Osteoblast (primary cell): ENCODE results near the gene FOSL2. TPM values are rescaled to one million over a fixed set of nuclear protein-coding genes. Genes with fewer than 3 reads are reported as not detected.

Experiments
- DNase-seq: peaks from one replicate; pipeline ENCODE4 v3.0.0; 2011; ENCODE audit warnings: low spot score, mixed read lengths; ENCODE audit not compliant: insufficient read length; ENCODE audit errors: missing footprints
- H2AFZ ChIP-seq: 2 replicates; pipeline ENCODE4 v1.6.0; 2011; ENCODE audit warnings: mild to moderate bottlenecking, low read length
- H3K27ac ChIP-seq: 2 replicates; pipeline ENCODE4 v1.5.1; 2011; ENCODE audit warnings: mild to moderate bottlenecking, low read depth, low read length, moderate library complexity
- H3K27me3 ChIP-seq: 2 replicates; pipeline ENCODE4 v1.6.0; 2012; ENCODE audit warnings: mild to moderate bottlenecking, control low read depth, inconsistent platforms, low read length, moderate library complexity; ENCODE audit not compliant: insufficient read depth
- H3K36me3 ChIP-seq: 2 replicates; pipeline ENCODE4 v1.5.1; 2011; ENCODE audit warnings: mild to moderate bottlenecking, low read length, control low read depth, moderate library complexity; ENCODE audit not compliant: insufficient read depth
- H3K4me1 ChIP-seq: 2 replicates; pipeline ENCODE4 v1.5.1; 2011; ENCODE audit warnings: mild to moderate bottlenecking, low read length, control low read depth, moderate library complexity; ENCODE audit not compliant: insufficient read depth
- H3K4me2 ChIP-seq: 2 replicates; pipeline ENCODE4 v1.6.0; 2011; ENCODE audit warnings: mild to moderate bottlenecking, low read length; ENCODE audit not compliant: insufficient read depth
- H3K4me3 ChIP-seq: fragments of 200-600 bp; sonication (generic); 3 replicates; pipeline ENCODE4 v1.5.1; 2012; ENCODE audit warnings: mild to moderate bottlenecking, low read length, inconsistent platforms; ENCODE audit not compliant: insufficient read depth
- H3K79me2 ChIP-seq: 2 replicates; pipeline ENCODE4 v1.6.0; 2012; ENCODE audit warnings: mild to moderate bottlenecking, low read length, control low read depth, inconsistent platforms; ENCODE audit not compliant: insufficient read depth
- H3K9me3 ChIP-seq: 2 replicates; pipeline ENCODE4 v1.5.1; 2011; ENCODE audit warnings: low read depth, low read length, control low read depth
- H4K20me1 ChIP-seq: 2 replicates; pipeline ENCODE4 v1.6.0; 2012; ENCODE audit warnings: mild to moderate bottlenecking, low read length, control low read depth; ENCODE audit not compliant: insufficient read depth
- CTCF ChIP-seq: IDR thresholded peaks from 2 replicates; pipeline ENCODE4 v1.5.1; 2011; ENCODE audit warnings: mild to moderate bottlenecking, low read depth, low read length, moderate library complexity; ENCODE audit errors: extremely low read depth
- small RNA-seq: library from RNA; depleted of rRNA; stranded (forward); fragments of <200 nt; gene quantifications from one replicate; pipeline ENCODE3, GENCODE V24; 2012
- total RNA-seq: library from RNA; depleted of rRNA; stranded (reverse); fragments of >200 nt; gene quantifications from 2 replicates; pipeline ENCODE4 v1.2.3, GENCODE V29; 2012

The FOSL2 gene
- total RNA-seq, 1 donor: 86.9 TPM

- no peak overlapping the region for H3K4me3 ChIP-seq
- peaks cover 4% of the 10 kb centered on the region for H3K4me1 ChIP-seq
- H3K36me3 ChIP-seq: no peaks in the 10 kb centered on the region
- no peaks in the 10 kb centered on the region for H3K27me3 ChIP-seq
- H4K20me1 ChIP-seq: no peaks in the 10 kb centered on the region
- no peaks in the 10 kb centered on the region for H3K79me2 ChIP-seq
- H3K9me3 ChIP-seq: no peaks in the 10 kb centered on the region
- H3K4me2 ChIP-seq: peak overlapping the region; percentile 3
- peak; percentile 14 for DNase-seq
- H2AFZ ChIP-seq: no peak overlapping the region
- H3K27ac ChIP-seq: no peak overlapping the region
- TF ChIP-seq CTCF: no peak
Observed at GRCh38 chr2:28463893-28464292, 71.2 kb downstream of the FOSL2 start.

GRCh38 chr2:28465148-28465885 lies 72.7 kb downstream of the FOSL2 start:
- no peak for DNase-seq
- no peaks in the 10 kb centered on the region for H3K79me2 ChIP-seq
- H3K4me2 ChIP-seq: no peak overlapping the region
- no peaks in the 10 kb centered on the region for H3K36me3 ChIP-seq
- no peaks in the 10 kb centered on the region for H3K27me3 ChIP-seq
- no peaks in the 10 kb centered on the region for H4K20me1 ChIP-seq
- no peak for TF ChIP-seq CTCF
- H3K4me3 ChIP-seq: no peak overlapping the region
- H2AFZ ChIP-seq: no peak overlapping the region
- peaks cover 16% of the 10 kb centered on the region for H3K4me1 ChIP-seq
- H3K27ac ChIP-seq: no peak overlapping the region
- H3K9me3 ChIP-seq: no peaks in the 10 kb centered on the region

Small RNA genes within 50 kb of the gene (small RNA-seq; reads per million reads assigned to genes)
- 0.82 reads per million, percentile 14 among the genes with 10 or more reads in this experiment for gene AC104695.3
- gene SNRPGP7: not detected

Other genes starting within 250 kb of the FOSL2 start
- 0.36 and 0.88 TPM in 2 replicates for gene PLB1, start 103.2 kb downstream of the FOSL2 start, total RNA-seq